Measurements from ENCODE around the gene RPS6KC1. TPM values are rescaled to one million over a fixed set of nuclear protein-coding genes. Genes with fewer than 3 reads are reported as not detected.
"Not testable (repeated sequence)": the region's sequence is repeated elsewhere in the genome, so short reads cannot be mapped to it uniquely, and the experiment has no call there.

Gene RPS6KC1
- total and polyA plus RNA-seq, 2 donors (not counting 1 experiment from before 2014, with no cell fraction given): 2.4 to 19.0 TPM

DNA sequence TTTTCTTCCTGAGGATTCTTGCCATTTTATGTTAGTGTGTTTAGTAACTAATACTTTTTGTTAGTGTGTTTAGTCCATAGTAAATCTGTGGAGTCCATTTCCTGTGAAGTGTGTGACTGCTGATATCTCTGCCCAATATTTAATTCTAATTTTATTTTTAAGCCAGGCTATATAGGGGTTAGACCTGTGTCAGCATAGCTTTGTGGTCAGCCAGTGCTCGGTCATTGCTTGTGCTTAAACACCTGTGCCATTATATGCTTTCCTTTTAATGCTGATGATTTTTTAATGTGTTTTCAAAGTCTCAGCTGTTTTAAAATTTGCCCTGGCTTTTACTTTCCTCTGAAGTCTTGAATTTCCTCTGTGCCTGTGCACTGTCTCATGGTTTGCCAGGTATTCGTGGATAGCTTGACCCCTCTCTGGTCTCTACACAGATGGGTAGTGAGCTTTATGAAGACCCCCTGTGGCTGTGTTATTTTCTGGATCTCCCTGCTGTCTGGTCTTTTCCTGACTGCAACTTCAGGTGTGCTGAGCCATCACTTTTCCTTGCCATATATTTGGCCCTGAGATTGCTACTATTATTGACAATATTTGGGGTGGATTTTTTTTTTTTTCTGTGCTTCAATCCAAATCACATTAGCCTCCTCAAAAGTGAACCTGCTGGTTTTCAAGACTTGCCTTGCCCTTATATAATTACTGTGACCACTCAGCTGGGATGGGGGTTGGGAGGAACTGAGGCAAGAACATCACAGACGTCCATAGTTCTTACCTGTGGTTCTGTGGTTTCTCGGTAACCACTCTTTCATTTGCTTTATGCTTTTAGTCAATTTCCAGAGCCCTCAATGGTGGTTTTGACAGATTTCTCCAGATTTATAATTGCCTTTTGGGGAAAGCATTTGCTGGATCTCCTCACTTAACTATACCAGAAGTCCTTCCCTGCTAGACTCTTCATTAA is 59.6 kb downstream of the RPS6KC1 start:
- no peaks in the 10 kb centered on the region for H3K9me3 ChIP-seq (ENCODE audit: control extremely low read depth in 1 of 3, control insufficient read depth in 2 of 3, insufficient read depth in 1 of 3, low read length in 2 of 3)
- TF ChIP-seq EZH2 (IDR thresholded peaks at IDR 0.05; ENCODE audit: borderline replicate concordance, insufficient read depth, low read depth, low read length, poor library complexity, severe bottlenecking): no peak
- TF ChIP-seq, protein P1, sequence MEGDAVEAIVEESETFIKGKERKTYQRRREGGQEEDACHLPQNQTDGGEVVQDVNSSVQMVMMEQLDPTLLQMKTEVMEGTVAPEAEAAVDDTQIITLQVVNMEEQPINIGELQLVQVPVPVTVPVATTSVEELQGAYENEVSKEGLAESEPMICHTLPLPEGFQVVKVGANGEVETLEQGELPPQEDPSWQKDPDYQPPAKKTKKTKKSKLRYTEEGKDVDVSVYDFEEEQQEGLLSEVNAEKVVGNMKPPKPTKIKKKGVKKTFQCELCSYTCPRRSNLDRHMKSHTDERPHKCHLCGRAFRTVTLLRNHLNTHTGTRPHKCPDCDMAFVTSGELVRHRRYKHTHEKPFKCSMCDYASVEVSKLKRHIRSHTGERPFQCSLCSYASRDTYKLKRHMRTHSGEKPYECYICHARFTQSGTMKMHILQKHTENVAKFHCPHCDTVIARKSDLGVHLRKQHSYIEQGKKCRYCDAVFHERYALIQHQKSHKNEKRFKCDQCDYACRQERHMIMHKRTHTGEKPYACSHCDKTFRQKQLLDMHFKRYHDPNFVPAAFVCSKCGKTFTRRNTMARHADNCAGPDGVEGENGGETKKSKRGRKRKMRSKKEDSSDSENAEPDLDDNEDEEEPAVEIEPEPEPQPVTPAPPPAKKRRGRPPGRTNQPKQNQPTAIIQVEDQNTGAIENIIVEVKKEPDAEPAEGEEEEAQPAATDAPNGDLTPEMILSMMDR (IDR thresholded peaks at IDR 0.05): no peak
- H3K4me1 ChIP-seq (ENCODE audit: control insufficient read depth in 2 of 2, insufficient read depth in 2 of 2, low read length in 2 of 2): no peaks in the 10 kb centered on the region
- H3K27ac ChIP-seq (ENCODE audit: low read length in 2 of 2): no peak overlapping the region
- H2AFZ ChIP-seq (ENCODE audit: insufficient read depth, low read depth, low read length, poor library complexity, severe bottlenecking): no peak overlapping the region
- WGBS (ENCODE audit: insufficient coverage): 90% methylated on average over 2 of the region's 4 CpGs
- no peaks in the 10 kb centered on the region for H3K27me3 Mint-ChIP-seq
- H3K4me3 Mint-ChIP-seq: no peak overlapping the region
- intact Hi-C loops (cut with micrococcal nuclease): no loop called here
- no peaks in the 10 kb centered on the region for H4K20me1 ChIP-seq (ENCODE audit: control insufficient read depth, insufficient read depth, low read length, poor library complexity, severe bottlenecking)
- H3K27me3 ChIP-seq (replicated peaks in 1 of 4; ENCODE audit: control extremely low read depth in 1 of 4, control insufficient read depth in 3 of 4, insufficient read depth in 4 of 4, low read length in 3 of 4): no peaks in the 10 kb centered on the region
- H3K27ac Mint-ChIP-seq: no peak overlapping the region
- H3K4me2 ChIP-seq (replicated peaks; ENCODE audit: low read depth, low read length, poor library complexity, severe bottlenecking): no peak overlapping the region
- ATAC-seq (ENCODE audit: low read depth) (no peak), DNase-seq (no peak)
- peaks cover 11% of the 10 kb centered on the region for H3K4me1 Mint-ChIP-seq
- ChIA-PET CTCF (interaction anchor here (0.5 to 2.0 kb wide), 2 partner anchors 13 to 106 kb away, joined by 3 to 4 read pairs; no protein-coding TSS in a partner anchor), POLR2A (no interaction called here)
- H3K36me3 ChIP-seq (replicated peaks in 1 of 2; ENCODE audit: control extremely low read depth in 1 of 2, control insufficient read depth in 1 of 2, extremely low read depth in 1 of 2, insufficient read depth in 2 of 2, low read length in 1 of 2): no peaks in the 10 kb centered on the region
- H3K4me3 ChIP-seq (ENCODE audit: control extremely low read depth in 1 of 5, extremely low read depth in 1 of 5, insufficient read depth in 1 of 5, low read depth in 2 of 5, low read length in 4 of 5): no peak overlapping the region
- no peaks in the 10 kb centered on the region for H3K9me3 Mint-ChIP-seq (ENCODE audit: insufficient read depth)
- H3K9ac ChIP-seq (ENCODE audit: low read length): no peak overlapping the region
- H3K79me2 ChIP-seq (ENCODE audit: control insufficient read depth, insufficient read depth, low read length): no peaks in the 10 kb centered on the region

DNA sequence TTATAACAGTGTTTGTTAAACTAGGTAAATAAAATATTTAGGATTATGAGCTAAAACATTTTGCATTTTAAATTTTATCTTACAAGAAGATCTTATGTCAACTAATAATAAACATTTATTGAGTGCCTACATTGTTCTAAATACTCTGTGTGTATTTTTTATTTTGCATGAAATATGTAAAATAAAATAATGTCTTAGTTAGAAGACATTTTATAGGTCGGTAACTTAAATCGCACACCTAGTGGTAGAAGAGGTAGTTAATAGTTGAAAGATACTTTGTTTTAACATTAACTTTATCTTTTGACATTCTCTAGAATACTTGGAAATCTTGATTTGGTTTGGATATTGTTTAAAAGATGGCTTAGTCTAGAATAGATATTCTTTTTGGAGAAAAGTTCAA is 60.5 kb downstream of the RPS6KC1 start:
- no peak for ATAC-seq (ENCODE audit: low read depth)
- intact Hi-C loops (cut with micrococcal nuclease): no loop called here
- Histone ChIP-seq H3K4me1 (ENCODE audit: control insufficient read depth in 2 of 2, insufficient read depth in 2 of 2, low read length in 2 of 2) (no peaks in the 10 kb centered on the region), H3K27me3 (replicated peaks in 1 of 4; ENCODE audit: control extremely low read depth in 1 of 4, control insufficient read depth in 3 of 4, insufficient read depth in 4 of 4, low read length in 3 of 4) (no peaks in the 10 kb centered on the region), H3K9ac (ENCODE audit: low read length) (no peak overlapping the region), H3K4me2 (replicated peaks; ENCODE audit: low read depth, low read length, poor library complexity, severe bottlenecking) (no peak overlapping the region), H3K79me2 (ENCODE audit: control insufficient read depth, insufficient read depth, low read length) (no peaks in the 10 kb centered on the region), H3K9me3 (ENCODE audit: control extremely low read depth in 1 of 3, control insufficient read depth in 2 of 3, insufficient read depth in 1 of 3, low read length in 2 of 3) (no peaks in the 10 kb centered on the region), H2AFZ (ENCODE audit: insufficient read depth, low read depth, low read length, poor library complexity, severe bottlenecking) (no peak overlapping the region), H3K27ac (ENCODE audit: low read length in 2 of 2) (no peak overlapping the region), H4K20me1 (ENCODE audit: control insufficient read depth, insufficient read depth, low read length, poor library complexity, severe bottlenecking) (no peaks in the 10 kb centered on the region), H3K4me3 (ENCODE audit: control extremely low read depth in 1 of 5, extremely low read depth in 1 of 5, insufficient read depth in 1 of 5, low read depth in 2 of 5, low read length in 4 of 5) (no peak overlapping the region), H3K36me3 (replicated peaks in 1 of 2; ENCODE audit: control extremely low read depth in 1 of 2, control insufficient read depth in 1 of 2, extremely low read depth in 1 of 2, insufficient read depth in 2 of 2, low read length in 1 of 2) (no peaks in the 10 kb centered on the region)
- TF ChIP-seq, protein P1 (IDR thresholded peaks at IDR 0.05): no peak
- TF ChIP-seq EZH2 (IDR thresholded peaks at IDR 0.05; ENCODE audit: borderline replicate concordance, insufficient read depth, low read depth, low read length, poor library complexity, severe bottlenecking): no peak
- peaks cover 11% of the 10 kb centered on the region for H3K4me1 Mint-ChIP-seq
- DNase-seq: no peak
- no peaks in the 10 kb centered on the region for H3K9me3 Mint-ChIP-seq (ENCODE audit: insufficient read depth)
- no peaks in the 10 kb centered on the region for H3K27me3 Mint-ChIP-seq
- H3K27ac Mint-ChIP-seq: no peak overlapping the region
- ChIA-PET POLR2A (no interaction called here), CTCF (no interaction called here)
- H3K4me3 Mint-ChIP-seq: no peak overlapping the region
- no CpG with 5 or more reads among the region's 2 CpGs for WGBS (ENCODE audit: insufficient coverage)

GRCh38 chr1:213112723-213113122 is 61.7 kb downstream of the RPS6KC1 start:
- peaks cover 11% of the 10 kb centered on the region for H3K4me1 Mint-ChIP-seq
- ATAC-seq (ENCODE audit: low read depth); CTCF ChIA-PET: not testable (repeated sequence)

More at GRCh38 chr1:213112723-213113122, 61.7 kb downstream of the RPS6KC1 start:
- DNase-seq; H3K27me3 ChIP-seq (replicated peaks in 1 of 4; ENCODE audit: control extremely low read depth in 1 of 4, control insufficient read depth in 3 of 4, insufficient read depth in 4 of 4, low read length in 3 of 4); H3K4me3 Mint-ChIP-seq; intact Hi-C loops (cut with micrococcal nuclease); H3K36me3 ChIP-seq (replicated peaks in 1 of 2; ENCODE audit: control extremely low read depth in 1 of 2, control insufficient read depth in 1 of 2, extremely low read depth in 1 of 2, insufficient read depth in 2 of 2, low read length in 1 of 2); H3K27ac Mint-ChIP-seq; POLR2A ChIA-PET; H3K9ac ChIP-seq (ENCODE audit: low read length); H3K27ac ChIP-seq (ENCODE audit: low read length in 2 of 2); H2AFZ ChIP-seq (ENCODE audit: insufficient read depth, low read depth, low read length, poor library complexity, severe bottlenecking); H4K20me1 ChIP-seq (ENCODE audit: control insufficient read depth, insufficient read depth, low read length, poor library complexity, severe bottlenecking); H3K79me2 ChIP-seq (ENCODE audit: control insufficient read depth, insufficient read depth, low read length); H3K4me1 ChIP-seq (ENCODE audit: control insufficient read depth in 2 of 2, insufficient read depth in 2 of 2, low read length in 2 of 2); H3K27me3 Mint-ChIP-seq; H3K9me3 Mint-ChIP-seq (ENCODE audit: insufficient read depth); H3K4me2 ChIP-seq (replicated peaks; ENCODE audit: low read depth, low read length, poor library complexity, severe bottlenecking); H3K4me3 ChIP-seq (ENCODE audit: control extremely low read depth in 1 of 5, extremely low read depth in 1 of 5, insufficient read depth in 1 of 5, low read depth in 2 of 5, low read length in 4 of 5); H3K9me3 ChIP-seq (ENCODE audit: control extremely low read depth in 1 of 3, control insufficient read depth in 2 of 3, insufficient read depth in 1 of 3, low read length in 2 of 3): not testable (repeated sequence)
- no CpG with 5 or more reads among the region's 3 CpGs for WGBS (ENCODE audit: insufficient coverage)
